MM.1S (cell line): Measurements from ENCODE around the gene PCDHB7.
"Not testable (repeated sequence)": the region's sequence is repeated elsewhere in the genome, so short reads cannot be mapped to it uniquely, and the experiment has no call there.

Experiments
- DNase-seq: peaks from one replicate; pipeline ENCODE4 v3.0.0-alpha.2; 2015
- H2AFZ ChIP-seq: fragments of 300-600 bp; sonication (generic); 2 replicates; pipeline ENCODE4 v1.6.0; 2016; ENCODE audit warnings: antibody characterized with exemption, low read length
- H3F3A ChIP-seq: fragments of 300-600 bp; sonication (generic); 2 replicates; pipeline ENCODE4 v1.6.1; 2016; ENCODE audit warnings: mild to moderate bottlenecking, antibody characterized with exemption, low read length, moderate library complexity, mixed read lengths; ENCODE audit not compliant: insufficient read depth
- H3K27ac ChIP-seq: fragments of 300-600 bp; sonication (generic); 2 replicates; pipeline ENCODE4 v1.5.1; 2016; ENCODE audit warnings: mild to moderate bottlenecking, low read length
- H3K27me3 ChIP-seq: fragments of 300-600 bp; sonication (generic); replicated peaks from 2 replicates; pipeline ENCODE4 v1.6.0; 2016; ENCODE audit warnings: low read length; ENCODE audit not compliant: insufficient read depth
- H3K36me3 ChIP-seq: fragments of 300-600 bp; sonication (generic); replicated peaks from 2 replicates; pipeline ENCODE4 v1.6.1; 2016; ENCODE audit warnings: mild to moderate bottlenecking, low read length, mixed read lengths; ENCODE audit not compliant: insufficient read depth
- H3K4me1 ChIP-seq: fragments of 300-600 bp; sonication (generic); 2 replicates; pipeline ENCODE4 v1.6.1; 2016; ENCODE audit warnings: low read length, mixed read lengths
- H3K4me2 ChIP-seq: fragments of 300-600 bp; sonication (generic); 2 replicates; pipeline ENCODE4 v1.6.0; 2016; ENCODE audit warnings: low read depth, low read length
- H3K4me3 ChIP-seq: fragments of 300-600 bp; sonication (generic); 2 replicates; pipeline ENCODE4 v1.5.1; 2016; ENCODE audit warnings: low read length, mixed read lengths
- H3K79me2 ChIP-seq: fragments of 300-600 bp; sonication (generic); 2 replicates; pipeline ENCODE4 v1.6.1; 2016; ENCODE audit warnings: mixed run types, low read length, mixed read lengths
- H3K9ac ChIP-seq: fragments of 300-600 bp; sonication (generic); 2 replicates; pipeline ENCODE4 v1.6.1; 2016; ENCODE audit warnings: low read length, mixed read lengths
- H3K9me2 ChIP-seq: fragments of 300-600 bp; sonication (generic); replicated peaks from 2 replicates; pipeline ENCODE4 v1.6.1; 2016; ENCODE audit warnings: mild to moderate bottlenecking, low read length, mixed read lengths; ENCODE audit not compliant: insufficient read depth
- H3K9me3 ChIP-seq: fragments of 300-600 bp; sonication (generic); replicated peaks from 2 replicates; pipeline ENCODE4 v1.6.1; 2016; ENCODE audit warnings: mild to moderate bottlenecking, low read length, mixed read lengths; ENCODE audit not compliant: insufficient read depth
- H4K20me1 ChIP-seq: fragments of 300-600 bp; sonication (generic); 2 replicates; pipeline ENCODE4 v1.6.1; 2016; ENCODE audit warnings: mild to moderate bottlenecking, low read length, moderate library complexity, mixed read lengths; ENCODE audit not compliant: insufficient read depth
- EZH2 ChIP-seq: fragments of 300-600 bp; sonication (generic); optimal IDR thresholded peaks from 2 replicates; pipeline ENCODE3; 2017; ENCODE audit warnings: low read depth, mild to moderate bottlenecking, antibody characterized with exemption, low read length, mixed read lengths
- EZH2phosphoT487 ChIP-seq: fragments of 300-600 bp; sonication (generic); IDR thresholded peaks from 2 replicates; pipeline ENCODE4 v1.6.1; 2018; ENCODE audit warnings: antibody characterized with exemption, low read length
- TF ChIP-seq, protein P1 (sequence below): fragments of 300-600 bp; sonication (generic); IDR thresholded peaks from 2 replicates; pipeline ENCODE4 v1.5.1; 2016; ENCODE audit warnings: antibody characterized with exemption, low read length, mixed read lengths

PCDHB7 gene

GRCh38 chr5:141199359-141200235 is 27.2 kb downstream of the PCDHB7 start, which contains the start of gene PCDHB11:
TSS of gene PCDHB11 (plus strand) at chr5:141199627. CDS start at chr5:141199775, 148 bp downstream.
- no peaks in the 10 kb centered on the region for H3K9me2 ChIP-seq
- peak within 1 kb of the TSS; percentile 9; the same call in 1 of the 2 replicates for H3K4me2 ChIP-seq
- no peaks in the 10 kb centered on the region for H3K4me1 ChIP-seq
- DNase-seq, result peak; percentile 50
- TF ChIP-seq, protein P1, sequence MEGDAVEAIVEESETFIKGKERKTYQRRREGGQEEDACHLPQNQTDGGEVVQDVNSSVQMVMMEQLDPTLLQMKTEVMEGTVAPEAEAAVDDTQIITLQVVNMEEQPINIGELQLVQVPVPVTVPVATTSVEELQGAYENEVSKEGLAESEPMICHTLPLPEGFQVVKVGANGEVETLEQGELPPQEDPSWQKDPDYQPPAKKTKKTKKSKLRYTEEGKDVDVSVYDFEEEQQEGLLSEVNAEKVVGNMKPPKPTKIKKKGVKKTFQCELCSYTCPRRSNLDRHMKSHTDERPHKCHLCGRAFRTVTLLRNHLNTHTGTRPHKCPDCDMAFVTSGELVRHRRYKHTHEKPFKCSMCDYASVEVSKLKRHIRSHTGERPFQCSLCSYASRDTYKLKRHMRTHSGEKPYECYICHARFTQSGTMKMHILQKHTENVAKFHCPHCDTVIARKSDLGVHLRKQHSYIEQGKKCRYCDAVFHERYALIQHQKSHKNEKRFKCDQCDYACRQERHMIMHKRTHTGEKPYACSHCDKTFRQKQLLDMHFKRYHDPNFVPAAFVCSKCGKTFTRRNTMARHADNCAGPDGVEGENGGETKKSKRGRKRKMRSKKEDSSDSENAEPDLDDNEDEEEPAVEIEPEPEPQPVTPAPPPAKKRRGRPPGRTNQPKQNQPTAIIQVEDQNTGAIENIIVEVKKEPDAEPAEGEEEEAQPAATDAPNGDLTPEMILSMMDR, result peak; percentile 67
- TF ChIP-seq EZH2phosphoT487, result no peak
- TF ChIP-seq EZH2, result no peak
- H3K36me3 ChIP-seq, result no peaks in the 10 kb centered on the region
- peak within 1 kb of the TSS; percentile 23; the same call in 1 of the 2 replicates for H3K4me3 ChIP-seq
- 0 out of 2 replicates have a peak within 1 kb of the TSS, but pooled peaks have one; percentile 36 for H2AFZ ChIP-seq
- no peaks in the 10 kb centered on the region for H3F3A ChIP-seq
- H4K20me1 ChIP-seq, result no peaks in the 10 kb centered on the region
- H3K9me3 ChIP-seq, result no peaks in the 10 kb centered on the region
- no peak within 1 kb of the TSS for H3K9ac ChIP-seq
- H3K27ac ChIP-seq, result no peak within 1 kb of the TSS
- H3K79me2 ChIP-seq, result no peaks in the 10 kb centered on the region
- no peaks in the 10 kb centered on the region for H3K27me3 ChIP-seq

DNA sequence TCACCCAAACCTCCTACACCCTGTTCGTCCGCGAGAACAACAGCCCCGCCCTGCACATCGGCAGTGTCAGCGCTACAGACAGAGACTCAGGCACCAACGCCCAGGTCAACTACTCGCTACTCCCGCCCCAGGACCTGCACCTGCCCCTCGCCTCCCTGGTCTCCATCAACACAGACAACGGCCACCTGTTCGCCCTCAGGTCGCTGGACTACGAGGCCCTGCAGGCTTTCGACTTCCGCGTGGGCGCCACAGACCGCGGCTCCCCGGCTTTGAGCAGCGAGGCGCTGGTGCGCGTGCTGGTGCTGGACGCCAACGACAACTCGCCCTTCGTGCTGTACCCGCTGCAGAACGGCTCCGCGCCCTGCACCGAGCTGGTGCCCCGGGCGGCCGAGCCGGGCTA is 28.7 kb downstream of the PCDHB7 start:
- H3K4me2 ChIP-seq, H3K4me1 ChIP-seq, H3K27me3 ChIP-seq, H3K9me2 ChIP-seq, H4K20me1 ChIP-seq, H2AFZ ChIP-seq, H3K36me3 ChIP-seq, H3K9ac ChIP-seq, H3F3A ChIP-seq, H3K79me2 ChIP-seq, H3K4me3 ChIP-seq, H3K27ac ChIP-seq, DNase-seq, H3K9me3 ChIP-seq: not testable (repeated sequence)

DNA sequence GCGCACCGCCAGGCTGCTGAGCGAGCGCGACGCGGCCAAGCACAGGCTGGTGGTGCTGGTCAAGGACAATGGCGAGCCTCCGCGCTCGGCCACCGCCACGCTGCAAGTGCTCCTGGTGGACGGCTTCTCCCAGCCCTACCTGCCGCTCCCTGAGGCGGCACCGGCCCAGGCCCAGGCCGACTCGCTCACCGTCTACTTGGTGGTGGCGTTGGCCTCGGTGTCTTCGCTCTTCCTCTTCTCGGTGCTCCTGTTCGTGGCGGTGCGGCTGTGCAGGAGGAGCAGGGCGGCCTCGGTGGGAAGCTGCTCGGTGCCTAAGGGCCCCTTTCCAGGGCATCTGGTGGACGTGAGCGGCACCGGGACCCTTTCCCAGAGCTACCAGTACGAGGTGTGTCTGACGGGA is 29.2 kb downstream of the PCDHB7 start:
- not testable (repeated sequence) for H3K9me2 ChIP-seq, H3F3A ChIP-seq, H3K4me3 ChIP-seq, H3K79me2 ChIP-seq, H3K4me1 ChIP-seq, H3K4me2 ChIP-seq, DNase-seq, H2AFZ ChIP-seq, H3K36me3 ChIP-seq, H3K9me3 ChIP-seq, H3K9ac ChIP-seq, H4K20me1 ChIP-seq, H3K27me3 ChIP-seq, H3K27ac ChIP-seq

DNA sequence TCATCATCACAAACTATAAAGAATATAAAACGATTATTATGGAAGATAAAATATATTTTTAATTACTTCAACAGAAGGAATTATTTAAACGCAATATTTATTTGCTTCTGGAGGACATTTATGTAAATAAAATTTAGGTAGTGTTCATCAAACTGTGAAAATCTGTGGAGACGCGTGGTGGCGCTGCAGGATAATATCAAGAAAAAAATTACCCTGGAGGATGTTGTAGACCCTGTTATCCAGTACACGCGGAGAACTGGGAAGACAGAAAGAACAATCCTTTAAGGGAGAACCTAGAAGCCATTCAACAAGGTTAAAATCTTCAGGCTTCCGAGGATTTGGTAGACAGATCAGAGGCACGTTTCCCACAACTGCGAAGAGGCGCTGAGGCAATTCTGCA is 36.0 kb downstream of the PCDHB7 start, which contains the start of gene PCDHB12:
Gene PCDHB12 (plus strand): TSS at position 242 of the 400 bp plus-strand sequence. CDS start 189 bp downstream, outside the sequence.
- Histone ChIP-seq H3K9me3 (no peaks in the 10 kb centered on the region), H3K4me3 (no peak within 1 kb of the TSS), H3K4me1 (no peaks in the 10 kb centered on the region), H3F3A (no peaks in the 10 kb centered on the region), H3K9me2 (no peaks in the 10 kb centered on the region), H4K20me1 (no peaks in the 10 kb centered on the region), H3K9ac (no peak within 1 kb of the TSS), H3K4me2 (no peak within 1 kb of the TSS), H3K27ac (no peak within 1 kb of the TSS), H2AFZ (no peak within 1 kb of the TSS), H3K27me3 (0 out of 2 replicates have a peak, but pooled peaks cover 4% of the 10 kb centered on the region), H3K36me3 (no peaks in the 10 kb centered on the region), H3K79me2 (no peaks in the 10 kb centered on the region)
- TF ChIP-seq, protein P1, result peak; percentile 52
- TF ChIP-seq EZH2, result no peak
- no peak for TF ChIP-seq EZH2phosphoT487
- peak; percentile 37 for DNase-seq

DNA sequence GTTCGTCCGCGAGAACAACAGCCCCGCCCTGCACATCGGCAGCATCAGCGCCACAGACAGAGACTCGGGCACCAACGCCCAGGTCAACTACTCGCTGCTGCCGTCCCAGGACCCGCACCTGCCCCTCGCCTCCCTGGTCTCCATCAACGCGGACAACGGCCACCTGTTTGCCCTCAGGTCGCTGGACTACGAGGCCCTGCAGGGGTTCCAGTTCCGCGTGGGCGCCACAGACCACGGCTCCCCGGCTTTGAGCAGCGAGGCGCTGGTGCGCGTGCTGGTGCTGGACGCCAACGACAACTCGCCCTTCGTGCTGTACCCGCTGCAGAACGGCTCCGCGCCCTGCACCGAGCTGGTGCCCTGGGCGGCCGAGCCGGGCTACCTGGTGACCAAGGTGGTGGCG is 37.8 kb downstream of the PCDHB7 start:
- H3K4me2 ChIP-seq, H2AFZ ChIP-seq, H3K27ac ChIP-seq, H3K9ac ChIP-seq, H3F3A ChIP-seq, H4K20me1 ChIP-seq, H3K4me1 ChIP-seq, H3K36me3 ChIP-seq, H3K9me3 ChIP-seq, DNase-seq, H3K27me3 ChIP-seq, H3K4me3 ChIP-seq, H3K79me2 ChIP-seq, H3K9me2 ChIP-seq: not testable (repeated sequence)

GRCh38 chr5:141210849-141211248 is 38.4 kb downstream of the PCDHB7 start:
- H3K36me3 ChIP-seq, H3K9me2 ChIP-seq, H4K20me1 ChIP-seq, H3K4me3 ChIP-seq, H3K9ac ChIP-seq, H3K4me1 ChIP-seq, H3K9me3 ChIP-seq, H3K79me2 ChIP-seq, DNase-seq, H3K27me3 ChIP-seq, H2AFZ ChIP-seq, H3F3A ChIP-seq, H3K4me2 ChIP-seq, H3K27ac ChIP-seq: not testable (repeated sequence)
